Caco-2 (cell line): Measurements from ENCODE around the gene TOR4A. TPM values are rescaled to one million over a fixed set of nuclear protein-coding genes. Genes with fewer than 3 reads are reported as not detected.
A peak's percentile ranks its signal among the peaks of the same experiment; 100 is the strongest.

ENCODE experiments used
- Bru-seq: library from RNA; stranded (reverse); fragments of 400-500 nt; gene quantifications from one replicate; lab custom pipeline; 2021; lab: Mats Ljungman, UMichigan
- BruChase-seq, 2 experiments: library from RNA; stranded (reverse); fragments of 400-500 nt; gene quantifications; one replicate each; lab custom pipeline; 2021; lab: Mats Ljungman, UMichigan
- BruUV-seq: library from RNA; stranded (reverse); fragments of 400-500 nt; replicated peaks from 2 replicates; lab custom pipeline; 2021; lab: Mats Ljungman, UMichigan
- CTCF ChIA-PET: fragments of 300-600 bp; sonication (Branson Sonifier 250); formaldehyde crosslinking; loops from one replicate; lab custom pipeline; 2022; ENCODE audit warnings: antibody characterized with exemption; lab: Charles Lee
- POLR2A ChIA-PET: fragments of 300-600 bp; sonication (Branson Sonifier 250); formaldehyde crosslinking; loops from one replicate; lab custom pipeline; 2022; ENCODE audit warnings: antibody characterized with exemption; lab: Charles Lee
- DNase-seq, 2 experiments: peaks; one replicate each; pipeline versions ENCODE4 v3.0.0 to v3.0.0-alpha.2; 2020 to 2022
- H3K27me3 ChIP-seq: replicated peaks from 2 replicates; pipeline ENCODE4 v1.6.0; 2011; ENCODE audit warnings: low read length; ENCODE audit not compliant: control insufficient read depth, insufficient read depth
- H3K36me3 ChIP-seq: 2 replicates; pipeline ENCODE4 v1.5.1; 2011; ENCODE audit warnings: low read length; ENCODE audit not compliant: control insufficient read depth, insufficient read depth
- H3K4me1 ChIP-seq: fragments of 250-450 bp; sonication (Bioruptor Pico); 2 replicates; pipeline ENCODE4 v1.5.1; 2020; ENCODE audit warnings: mild to moderate bottlenecking
- H3K4me3 ChIP-seq: 2 replicates; pipeline ENCODE4 v1.5.1; 2011; ENCODE audit warnings: low read depth, mild to moderate bottlenecking, control low read depth, low read length
- H3K9me3 ChIP-seq: fragments of 250-450 bp; sonication (Bioruptor Pico); 2 replicates; pipeline ENCODE4 v1.5.1; 2020; ENCODE audit warnings: mild to moderate bottlenecking, moderate library complexity
- H3K27ac Mint-ChIP-seq: one replicate; pipeline ENCODE4 v1.8.0; 2022; ENCODE audit warnings: mixed read lengths; ENCODE audit not compliant: unreplicated experiment
- H3K27me3 Mint-ChIP-seq: one replicate; pipeline ENCODE4 v1.8.0; 2022; ENCODE audit warnings: mixed read lengths; ENCODE audit not compliant: insufficient read depth, unreplicated experiment
- H3K36me3 Mint-ChIP-seq: one replicate; pipeline ENCODE4 v1.8.0; 2022; ENCODE audit warnings: mild to moderate bottlenecking, mixed read lengths; ENCODE audit not compliant: insufficient read depth, unreplicated experiment
- H3K4me1 Mint-ChIP-seq: one replicate; pipeline ENCODE4 v1.8.0; 2022; ENCODE audit warnings: low read depth, mixed read lengths; ENCODE audit not compliant: unreplicated experiment
- H3K4me3 Mint-ChIP-seq: one replicate; pipeline ENCODE4 v1.8.0; 2022; ENCODE audit warnings: mild to moderate bottlenecking, moderate library complexity, mixed read lengths; ENCODE audit not compliant: unreplicated experiment
- H3K9me3 Mint-ChIP-seq: one replicate; pipeline ENCODE4 v1.8.0; 2022; ENCODE audit warnings: mixed read lengths; ENCODE audit not compliant: unreplicated experiment
- intact Hi-C: fragments of 100-400 bp; cut with micrococcal nuclease; formaldehyde crosslinking; loops from one replicate; pipeline ENCODE4 v1.10.0; 2022; ENCODE audit not compliant: unreplicated experiment
- long read RNA-seq: library from polyadenylated mRNA; stranded (forward); transcript quantifications from one replicate; pipeline ENCODE4 v2.0.0, GENCODE V29; 2022
- total RNA-seq: library from RNA; stranded (reverse); gene quantifications from 2 replicates; pipeline ENCODE4 v1.2.3, GENCODE V29; 2022
- TF ChIP-seq, protein P1 (sequence below), 2 experiments: fragments of 200-600 bp in 1 of 2; IDR thresholded peaks; 1 replicate in 1 of 2; 2 replicates in 1 of 2; pipeline versions ENCODE4 v1.5.1 to v1.8.0; 2011 to 2022; ENCODE audit warnings: antibody characterized with exemption in 1 of 2, control low read depth in 1 of 2, inconsistent platforms in 1 of 2, low read depth in 1 of 2, low read length in 1 of 2, mild to moderate bottlenecking in 1 of 2, moderate library complexity in 1 of 2; ENCODE audit not compliant: insufficient read depth in 1 of 2, severe bottlenecking in 1 of 2, unreplicated experiment in 1 of 2

Gene TOR4A
- 1.8 and 1.9 TPM in 2 replicates for total RNA-seq
- Bru-seq, nascent RNA: percentile 38 among the genes with signal in this experiment
- BruChase-seq, experiment 1, labeled RNA remaining after a 2-hour chase: percentile 47 among the genes with signal in this experiment
- percentile 51 among the genes with signal in this experiment for BruChase-seq, experiment 2, labeled RNA remaining after a 6-hour chase
- long read RNA-seq: 0 reads

- BruUV-seq: no TSS peak
- no peak for DNase-seq
- Mint-ChIP-seq H3K36me3 (peaks cover 39% of the 10 kb centered on the region), H3K9me3 (no peaks in the 10 kb centered on the region), H3K4me3 (no peak within 1 kb of the TSS), H3K27ac (peak within 1 kb of the TSS; percentile 44), H3K4me1 (no peaks in the 10 kb centered on the region), H3K27me3 (no peaks in the 10 kb centered on the region)
- intact Hi-C loops: no loop called here
- H3K4me3 ChIP-seq: no peak within 1 kb of the TSS
- TF ChIP-seq, protein P1, sequence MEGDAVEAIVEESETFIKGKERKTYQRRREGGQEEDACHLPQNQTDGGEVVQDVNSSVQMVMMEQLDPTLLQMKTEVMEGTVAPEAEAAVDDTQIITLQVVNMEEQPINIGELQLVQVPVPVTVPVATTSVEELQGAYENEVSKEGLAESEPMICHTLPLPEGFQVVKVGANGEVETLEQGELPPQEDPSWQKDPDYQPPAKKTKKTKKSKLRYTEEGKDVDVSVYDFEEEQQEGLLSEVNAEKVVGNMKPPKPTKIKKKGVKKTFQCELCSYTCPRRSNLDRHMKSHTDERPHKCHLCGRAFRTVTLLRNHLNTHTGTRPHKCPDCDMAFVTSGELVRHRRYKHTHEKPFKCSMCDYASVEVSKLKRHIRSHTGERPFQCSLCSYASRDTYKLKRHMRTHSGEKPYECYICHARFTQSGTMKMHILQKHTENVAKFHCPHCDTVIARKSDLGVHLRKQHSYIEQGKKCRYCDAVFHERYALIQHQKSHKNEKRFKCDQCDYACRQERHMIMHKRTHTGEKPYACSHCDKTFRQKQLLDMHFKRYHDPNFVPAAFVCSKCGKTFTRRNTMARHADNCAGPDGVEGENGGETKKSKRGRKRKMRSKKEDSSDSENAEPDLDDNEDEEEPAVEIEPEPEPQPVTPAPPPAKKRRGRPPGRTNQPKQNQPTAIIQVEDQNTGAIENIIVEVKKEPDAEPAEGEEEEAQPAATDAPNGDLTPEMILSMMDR (IDR thresholded peaks at IDR 0.05; ENCODE audit: insufficient read depth in 1 of 2, low read depth in 1 of 2, low read length in 1 of 2, severe bottlenecking in 1 of 2, unreplicated experiment in 1 of 2): no peak
- H3K9me3 ChIP-seq: 0 out of 2 replicates have a peak, but pooled peaks cover 6% of the 10 kb centered on the region
- ChIA-PET POLR2A (interaction anchor here (0.5 kb wide), 1 partner anchor 142 kb away, joined by 4 read pairs; no protein-coding TSS in a partner anchor), CTCF (no interaction called here)
- no peaks in the 10 kb centered on the region for H3K4me1 ChIP-seq
- no peaks in the 10 kb centered on the region for H3K27me3 ChIP-seq
- H3K36me3 ChIP-seq: no peaks in the 10 kb centered on the region; the same call in none of the 2 replicates
These were observed at the start of gene TOR4A for GRCh38 chr9:137277329-137278041. TSS of gene TOR4A (plus strand) at chr9:137277726. CDS start at chr9:137278690, 964 bp downstream.

DNA sequence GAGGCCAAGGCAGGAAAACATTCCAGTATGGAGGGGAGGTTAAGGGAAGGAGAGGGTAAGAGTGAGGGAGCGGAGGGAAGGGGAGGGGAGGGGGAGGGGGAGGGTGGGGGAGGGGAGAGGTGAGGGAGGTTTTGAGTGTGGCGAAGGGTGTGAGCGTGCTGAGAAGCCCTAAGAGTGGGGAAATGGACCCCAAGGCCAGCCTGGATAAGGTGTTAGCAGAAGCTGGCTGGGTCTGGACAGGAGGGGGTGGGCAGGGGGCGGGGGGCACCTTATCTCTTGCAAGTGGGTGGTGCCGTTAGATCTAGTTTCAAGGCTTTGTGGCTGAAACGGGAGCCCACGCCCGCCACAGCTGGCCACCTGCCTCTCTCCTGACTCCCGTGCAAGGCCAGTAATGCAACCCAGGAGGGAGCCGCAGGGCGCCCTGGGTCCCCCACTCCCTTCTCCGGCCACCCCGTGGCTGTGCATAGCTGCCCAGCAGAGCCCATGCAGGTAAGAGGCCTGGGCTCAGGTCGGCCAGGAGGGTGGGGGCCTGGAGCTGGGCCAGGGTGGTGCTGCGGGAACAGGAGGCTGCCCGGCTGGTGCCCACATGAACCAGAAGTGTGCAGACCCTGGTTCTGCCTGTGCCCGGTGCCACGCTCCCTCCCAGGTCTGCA, 49.5 kb upstream of the TOR4A start:
- no peak overlapping the region for H3K4me3 Mint-ChIP-seq
- no peak overlapping the region for H3K4me3 ChIP-seq
- TF ChIP-seq, protein P1 (IDR thresholded peaks at IDR 0.05; ENCODE audit: insufficient read depth in 1 of 2, low read depth in 1 of 2, low read length in 1 of 2, severe bottlenecking in 1 of 2, unreplicated experiment in 1 of 2): no peak
- peaks cover 13% of the 10 kb centered on the region for H3K4me1 Mint-ChIP-seq
- H3K9me3 ChIP-seq: no peaks in the 10 kb centered on the region
- H3K9me3 Mint-ChIP-seq: no peaks in the 10 kb centered on the region
- H3K36me3 Mint-ChIP-seq: peaks cover 8% of the 10 kb centered on the region
- POLR2A ChIA-PET: interaction anchor here (1.0 kb wide), 1 partner anchor 9 kb away, joined by 3 read pairs; no protein-coding TSS in a partner anchor
- no peaks in the 10 kb centered on the region for H3K36me3 ChIP-seq
- H3K27me3 Mint-ChIP-seq: no peaks in the 10 kb centered on the region
- H3K4me1 ChIP-seq: peaks cover 38% of the 10 kb centered on the region
- H3K27ac Mint-ChIP-seq: no peak overlapping the region
- no TSS peak for BruUV-seq
- CTCF ChIA-PET: interaction anchor here (0.6 to 2.4 kb wide), 13 partner anchors 9 to 181 kb away, joined by 3 to 20 read pairs (median 6); partner anchors contain the start of genes ANAPC2, LRRC26 and SSNA1
- DNase-seq: no peak
- no peaks in the 10 kb centered on the region for H3K27me3 ChIP-seq
- intact Hi-C loops: loop anchor here (1.0 to 2.0 kb wide), 4 partner anchors 8 to 111 kb away; partner anchors contain the start of genes ANAPC2 and SSNA1

GRCh38 chr9:137228506-137228967, 49.0 kb upstream of the TOR4A start:
- Mint-ChIP-seq H3K36me3 (peaks cover 2% of the 10 kb centered on the region), H3K4me3 (no peak overlapping the region), H3K27me3 (no peaks in the 10 kb centered on the region), H3K9me3 (no peaks in the 10 kb centered on the region), H3K27ac (no peak overlapping the region), H3K4me1 (peaks cover 13% of the 10 kb centered on the region)
- no peaks in the 10 kb centered on the region for H3K36me3 ChIP-seq
- TF ChIP-seq, protein P1 (IDR thresholded peaks at IDR 0.05; ENCODE audit: insufficient read depth in 1 of 2, low read depth in 1 of 2, low read length in 1 of 2, severe bottlenecking in 1 of 2, unreplicated experiment in 1 of 2): no peak
- H3K27me3 ChIP-seq: no peaks in the 10 kb centered on the region
- DNase-seq: no peak
- BruUV-seq: no TSS peak
- intact Hi-C loops: no loop called here
- no peak overlapping the region for H3K4me3 ChIP-seq
- H3K4me1 ChIP-seq: peaks cover 38% of the 10 kb centered on the region
- H3K9me3 ChIP-seq: no peaks in the 10 kb centered on the region
- ChIA-PET POLR2A (no interaction called here), CTCF (interaction anchor here (1.7 kb wide), 1 partner anchor 14 kb away, joined by 8 read pairs; no protein-coding TSS in a partner anchor)
